ENCODE data around the gene NBPF3. TPM values are rescaled to one million over a fixed set of nuclear protein-coding genes. Genes with fewer than 3 reads are reported as not detected.
A peak's percentile ranks its signal among the peaks of the same experiment; 100 is the strongest.
"Not testable (repeated sequence)": the region's sequence is repeated elsewhere in the genome, so short reads cannot be mapped to it uniquely, and the experiment has no call there.

The NBPF3 gene
- total RNA-seq, 1 experiment from 2014 or later = 15.9 TPM

GRCh38 chr1:21440630-21441125 is 741 bp downstream of the NBPF3 start:
- DNase-seq (ENCODE audit: low read depth, low spot score); BruUV-seq (replicated peaks); H3K36me3 ChIP-seq (ENCODE audit: control insufficient read depth, insufficient read depth, low read length); CTCF ChIA-PET; in situ Hi-C loops (cut with HindIII; ENCODE audit: low pct_unique_long_range_greater_than_20kb, low sequenced_read_pairs); ATAC-seq; H3K27me3 ChIP-seq (ENCODE audit: control insufficient read depth, insufficient read depth, low read length); H3K9me3 ChIP-seq (ENCODE audit: control insufficient read depth, insufficient read depth, low read depth, low read length); POLR2A ChIA-PET; H3K4me1 ChIP-seq (ENCODE audit: control insufficient read depth, insufficient read depth, low read length); intact Hi-C loops (cut with micrococcal nuclease; ENCODE audit: unreplicated experiment): not testable (repeated sequence)
- peak overlapping the region; percentile 59; the same call in 1 of the 2 replicates for H3K27ac ChIP-seq (ENCODE audit: low read length)
- peak overlapping the region; percentile 57 to 74 for H3K4me3 ChIP-seq (ENCODE audit: low read depth in 2 of 2, low read length in 2 of 2)
- peak; percentile 10; the same call in 1 of the 2 replicates for TF ChIP-seq SIN3A (IDR thresholded peaks at IDR 0.05; ENCODE audit: borderline replicate concordance, insufficient read depth, low read depth, low read length)

- POLR2A ChIA-PET; H3K27me3 ChIP-seq (ENCODE audit: control insufficient read depth, insufficient read depth, low read length); intact Hi-C loops (cut with micrococcal nuclease; ENCODE audit: unreplicated experiment); CTCF ChIA-PET; BruUV-seq (replicated peaks); H3K4me1 ChIP-seq (ENCODE audit: control insufficient read depth, insufficient read depth, low read length); ATAC-seq; H3K36me3 ChIP-seq (ENCODE audit: control insufficient read depth, insufficient read depth, low read length); H3K9me3 ChIP-seq (ENCODE audit: control insufficient read depth, insufficient read depth, low read depth, low read length); H3K4me3 ChIP-seq (ENCODE audit: low read depth in 2 of 2, low read length in 2 of 2); DNase-seq (ENCODE audit: low read depth, low spot score); H3K27ac ChIP-seq (ENCODE audit: low read length); in situ Hi-C loops (cut with HindIII; ENCODE audit: low pct_unique_long_range_greater_than_20kb, low sequenced_read_pairs): not testable (repeated sequence)
These were observed 6.7 kb downstream of the NBPF3 start for GRCh38 chr1:21446647-21447046.

- Histone ChIP-seq H3K27me3 (ENCODE audit: control insufficient read depth, insufficient read depth, low read length) (no peaks in the 10 kb centered on the region), H3K4me1 (ENCODE audit: control insufficient read depth, insufficient read depth, low read length) (no peaks in the 10 kb centered on the region), H3K36me3 (ENCODE audit: control insufficient read depth, insufficient read depth, low read length) (no peaks in the 10 kb centered on the region; the same call in 1 of the 2 replicates), H3K27ac (ENCODE audit: low read length) (no peak overlapping the region), H3K9me3 (ENCODE audit: control insufficient read depth, insufficient read depth, low read depth, low read length) (no peaks in the 10 kb centered on the region), H3K4me3 (ENCODE audit: low read depth in 2 of 2, low read length in 2 of 2) (no peak overlapping the region)
- in situ Hi-C loops (cut with HindIII; ENCODE audit: low pct_unique_long_range_greater_than_20kb, low sequenced_read_pairs) (no loop called here), intact Hi-C loops (cut with micrococcal nuclease; ENCODE audit: unreplicated experiment) (no loop called here)
- no TSS peak for BruUV-seq (replicated peaks)
- POLR2A ChIA-PET = no interaction called here
- DNase-seq (ENCODE audit: low read depth, low spot score) (no peak), ATAC-seq (no peak)
- TF ChIP-seq REST (IDR thresholded peaks at IDR 0.05; ENCODE audit: insufficient read depth in 1 of 2, low read depth in 2 of 2, low read length in 1 of 2) (no peak), TCF7L2 (IDR thresholded peaks at IDR 0.05; ENCODE audit: low read depth, low read length) (no peak)
- TF ChIP-seq, protein P1, sequence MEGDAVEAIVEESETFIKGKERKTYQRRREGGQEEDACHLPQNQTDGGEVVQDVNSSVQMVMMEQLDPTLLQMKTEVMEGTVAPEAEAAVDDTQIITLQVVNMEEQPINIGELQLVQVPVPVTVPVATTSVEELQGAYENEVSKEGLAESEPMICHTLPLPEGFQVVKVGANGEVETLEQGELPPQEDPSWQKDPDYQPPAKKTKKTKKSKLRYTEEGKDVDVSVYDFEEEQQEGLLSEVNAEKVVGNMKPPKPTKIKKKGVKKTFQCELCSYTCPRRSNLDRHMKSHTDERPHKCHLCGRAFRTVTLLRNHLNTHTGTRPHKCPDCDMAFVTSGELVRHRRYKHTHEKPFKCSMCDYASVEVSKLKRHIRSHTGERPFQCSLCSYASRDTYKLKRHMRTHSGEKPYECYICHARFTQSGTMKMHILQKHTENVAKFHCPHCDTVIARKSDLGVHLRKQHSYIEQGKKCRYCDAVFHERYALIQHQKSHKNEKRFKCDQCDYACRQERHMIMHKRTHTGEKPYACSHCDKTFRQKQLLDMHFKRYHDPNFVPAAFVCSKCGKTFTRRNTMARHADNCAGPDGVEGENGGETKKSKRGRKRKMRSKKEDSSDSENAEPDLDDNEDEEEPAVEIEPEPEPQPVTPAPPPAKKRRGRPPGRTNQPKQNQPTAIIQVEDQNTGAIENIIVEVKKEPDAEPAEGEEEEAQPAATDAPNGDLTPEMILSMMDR (IDR thresholded peaks at IDR 0.05) = no peak
- CTCF ChIA-PET = no interaction called here
These were observed 7.4 kb downstream of the NBPF3 start for GRCh38 chr1:21447311-21447710.
